Neuronal stem cell (in vitro differentiated cells): ENCODE results near the gene CCDC141.
"Not testable (repeated sequence)": the region's sequence is repeated elsewhere in the genome, so short reads cannot be mapped to it uniquely, and the experiment has no call there.

ENCODE experiments used
- DNase-seq: peaks from one replicate; pipeline ENCODE4 v3.0.0-alpha.2; 2013; ENCODE audit warnings: low spot score
- H2AFZ ChIP-seq: one replicate; pipeline ENCODE4 v1.6.1; 2013; ENCODE audit warnings: mild to moderate bottlenecking, low read length, inconsistent platforms
- H2AK5ac ChIP-seq: 2 replicates; pipeline ENCODE4 v1.6.1; 2013; ENCODE audit warnings: low read depth, mild to moderate bottlenecking, inconsistent platforms, low read length, moderate library complexity, mixed read lengths
- H2BK120ac ChIP-seq: 2 replicates; pipeline ENCODE4 v1.6.1; 2013; ENCODE audit warnings: low read depth, mild to moderate bottlenecking, inconsistent platforms, low read length, moderate library complexity, mixed read lengths
- H2BK12ac ChIP-seq: one replicate; pipeline ENCODE4 v1.6.1; 2013; ENCODE audit warnings: low read length, inconsistent platforms
- H2BK15ac ChIP-seq: 2 replicates; pipeline ENCODE4 v1.6.1; 2013; ENCODE audit warnings: mild to moderate bottlenecking, low read length, inconsistent platforms, mixed read lengths
- H2BK5ac ChIP-seq: one replicate; pipeline ENCODE4 v1.6.1; 2013; ENCODE audit warnings: inconsistent platforms, mild to moderate bottlenecking, low read length, moderate library complexity
- H3K14ac ChIP-seq: one replicate; pipeline ENCODE4 v1.6.1; 2013; ENCODE audit warnings: low read length, inconsistent platforms
- H3K18ac ChIP-seq: 2 replicates; pipeline ENCODE4 v1.6.1; 2013; ENCODE audit warnings: low read length, inconsistent platforms
- H3K23ac ChIP-seq: 2 replicates; pipeline ENCODE4 v1.6.1; 2013; ENCODE audit warnings: low read depth, mild to moderate bottlenecking, mixed read lengths, low read length, inconsistent platforms; ENCODE audit not compliant: poor library complexity
- H3K27ac ChIP-seq: replicated peaks from 3 replicates; pipeline ENCODE4 v1.5.1; 2013; ENCODE audit warnings: low read length, inconsistent platforms
- H3K27me3 ChIP-seq, 3 experiments: 2 replicates each; pipeline ENCODE4 v1.6.1; 2013; ENCODE audit warnings: low read length in 3 of 3, mild to moderate bottlenecking in 2 of 3, inconsistent platforms in 1 of 3, low read depth in 1 of 3, mixed read lengths in 1 of 3, moderate library complexity in 1 of 3; ENCODE audit not compliant: control insufficient read depth in 3 of 3, insufficient read depth in 3 of 3
- H3K36me3 ChIP-seq, 2 donors: replicated peaks in 1 of 2; 2 replicates each; pipeline ENCODE4 v1.6.1; 2013; ENCODE audit warnings: low read length in 2 of 2; ENCODE audit not compliant: control insufficient read depth in 2 of 2, insufficient read depth in 2 of 2
- H3K4ac ChIP-seq: 2 replicates; pipeline ENCODE4 v1.6.1; 2013; ENCODE audit warnings: inconsistent platforms, mild to moderate bottlenecking, low read length, moderate library complexity
- H3K4me1 ChIP-seq, 2 donors: 1 replicate in 1 of 2; 2 replicates in 1 of 2; pipeline ENCODE4 v1.6.1; 2013; ENCODE audit warnings: low read length in 2 of 2, low read depth in 1 of 2; ENCODE audit not compliant: control insufficient read depth in 2 of 2, insufficient read depth in 1 of 2
- H3K4me2 ChIP-seq: one replicate; pipeline ENCODE4 v1.6.1; 2013; ENCODE audit warnings: mild to moderate bottlenecking, low read length, inconsistent platforms; ENCODE audit not compliant: insufficient read depth, poor library complexity, severe bottlenecking
- H3K4me3 ChIP-seq, 2 donors: 2 replicates each; pipeline ENCODE4 v1.5.1; 2013; ENCODE audit warnings: low read length in 2 of 2, mild to moderate bottlenecking in 2 of 2, inconsistent platforms in 1 of 2, moderate library complexity in 1 of 2
- H3K79me1 ChIP-seq: one replicate; pipeline ENCODE4 v1.6.1; 2013; ENCODE audit warnings: low read depth, mild to moderate bottlenecking, inconsistent platforms, low read length, moderate library complexity
- H3K9ac ChIP-seq: one replicate; pipeline ENCODE4 v1.6.1; 2013; ENCODE audit warnings: mild to moderate bottlenecking, low read depth, low read length, inconsistent platforms; ENCODE audit not compliant: poor library complexity
- H3K9me3 ChIP-seq, 2 donors: replicated peaks in 1 of 2; 2 replicates each; pipeline versions ENCODE3 to v1.6.1; 2013; ENCODE audit warnings: low read length in 2 of 2, mild to moderate bottlenecking in 2 of 2, inconsistent platforms in 1 of 2, low read depth in 1 of 2, mixed read lengths in 1 of 2, moderate library complexity in 1 of 2; ENCODE audit not compliant: control insufficient read depth in 2 of 2, insufficient read depth in 1 of 2
- H4K8ac ChIP-seq: one replicate; pipeline ENCODE4 v1.6.1; 2013; ENCODE audit warnings: low read depth, mild to moderate bottlenecking, inconsistent platforms, low read length, moderate library complexity
- H4K91ac ChIP-seq: one replicate; pipeline ENCODE4 v1.6.1; 2013; ENCODE audit warnings: low read length, low read depth, mild to moderate bottlenecking, inconsistent platforms; ENCODE audit not compliant: poor library complexity
- WGBS, 2 donors: extraction: QIAGEN DNeasy Blood & Tissue Kit; methylation state at CpG; one replicate each; pipeline ENCODE4 v1.1.7; 2013; ENCODE audit warnings: missing lambda C conversion rate in 2 of 2, mixed read lengths in 1 of 2; ENCODE audit not compliant: insufficient read length in 2 of 2, insufficient replicate concordance in 1 of 2; ENCODE audit errors: extremely low coverage in 2 of 2; 5-methylcytosine and 5-hydroxymethylcytosine counted together

CCDC141 gene

GRCh38 chr2:179096090-179096489 is 46.2 kb upstream of the CCDC141 start:
- DNase-seq, result no peak
- peak overlapping the region; percentile 48 for H3K18ac ChIP-seq
- no peak overlapping the region for H3K4me2 ChIP-seq
- no peak overlapping the region for H2BK120ac ChIP-seq
- H3K27me3 ChIP-seq, result no peaks in the 10 kb centered on the region
- no peak overlapping the region for H4K8ac ChIP-seq
- no peak overlapping the region for H3K14ac ChIP-seq
- H3K9me3 ChIP-seq, result peaks cover 0 to 2% of the 10 kb centered on the region in 2 donors
- no peak overlapping the region for H3K4ac ChIP-seq
- no CpG with 5 or more reads among the region's 3 CpGs for WGBS, 2 donors
- no peak overlapping the region for H2BK5ac ChIP-seq
- no peaks in the 10 kb centered on the region for H3K36me3 ChIP-seq
- no peak overlapping the region for H4K91ac ChIP-seq
- no peak overlapping the region for H2AFZ ChIP-seq
- no peak overlapping the region for H3K4me3 ChIP-seq
- no peak overlapping the region for H2BK15ac ChIP-seq
- H3K4me1 ChIP-seq, result no peaks in the 10 kb centered on the region
- H2BK12ac ChIP-seq, result peak overlapping the region; percentile 41
- H3K27ac ChIP-seq, result no peak overlapping the region
- H3K23ac ChIP-seq, result no peak overlapping the region
- no peak overlapping the region for H2AK5ac ChIP-seq
- no peak overlapping the region for H3K9ac ChIP-seq
- H3K79me1 ChIP-seq, result no peaks in the 10 kb centered on the region

- H3K18ac ChIP-seq, H2BK15ac ChIP-seq, H3K9ac ChIP-seq, H3K4me3 ChIP-seq, H3K36me3 ChIP-seq, H2AFZ ChIP-seq, H3K14ac ChIP-seq, H2BK5ac ChIP-seq, H3K4me1 ChIP-seq, H2BK120ac ChIP-seq, H3K27me3 ChIP-seq, H3K4me2 ChIP-seq, H3K9me3 ChIP-seq, H3K27ac ChIP-seq, H2AK5ac ChIP-seq, DNase-seq, H3K23ac ChIP-seq, H2BK12ac ChIP-seq, H3K4ac ChIP-seq, H4K8ac ChIP-seq, H4K91ac ChIP-seq, H3K79me1 ChIP-seq: not testable (repeated sequence)
- WGBS, 2 donors, result no CpG with 5 or more reads among the region's 4 CpGs
These were observed 43.0 kb upstream of the CCDC141 start for GRCh38 chr2:179092912-179093311.

GRCh38 chr2:179082697-179083096 is 32.8 kb upstream of the CCDC141 start:
- WGBS, 2 donors, result no CpG with 5 or more reads among the region's 2 CpGs
- DNase-seq, result no peak
- no peak overlapping the region for H2BK120ac ChIP-seq

GRCh38 chr2:179081954-179082353 is 32.0 kb upstream of the CCDC141 start:
- Histone ChIP-seq H2AFZ (no peak overlapping the region), H3K4ac (no peak overlapping the region), H3K27me3 (no peaks in the 10 kb centered on the region), H3K18ac (no peak overlapping the region), H2BK12ac (no peak overlapping the region), H2AK5ac (no peak overlapping the region), H3K4me2 (no peak overlapping the region), H3K4me1 (no peaks in the 10 kb centered on the region), H2BK120ac (no peak overlapping the region), H3K36me3 (no peaks in the 10 kb centered on the region), H4K8ac (no peak overlapping the region), H3K23ac (no peak overlapping the region), H4K91ac (no peak overlapping the region), H3K14ac (no peak overlapping the region), H3K9me3 (peaks cover 0 to 2% of the 10 kb centered on the region in 2 donors), H2BK5ac (no peak overlapping the region), H3K27ac (no peak overlapping the region), H2BK15ac (no peak overlapping the region), H3K79me1 (no peaks in the 10 kb centered on the region), H3K9ac (no peak overlapping the region), H3K4me3 (no peak overlapping the region)
- no peak for DNase-seq

More at GRCh38 chr2:179082697-179083096, 32.8 kb upstream of the CCDC141 start:
- H3K79me1 ChIP-seq, result no peaks in the 10 kb centered on the region
- H3K4me1 ChIP-seq, result no peaks in the 10 kb centered on the region
- peak overlapping the region; percentile 59 for H3K18ac ChIP-seq
- no peak overlapping the region for H3K4me2 ChIP-seq
- no peak overlapping the region for H3K4me3 ChIP-seq
- no peak overlapping the region for H2BK5ac ChIP-seq
- no peak overlapping the region for H4K8ac ChIP-seq
- H2BK15ac ChIP-seq, result no peak overlapping the region
- no peak overlapping the region for H3K27ac ChIP-seq
- no peaks in the 10 kb centered on the region for H3K27me3 ChIP-seq
- H3K9ac ChIP-seq, result no peak overlapping the region
- peaks cover 0 to 2% of the 10 kb centered on the region in 2 donors for H3K9me3 ChIP-seq
- H2BK12ac ChIP-seq, result no peak overlapping the region
- no peak overlapping the region for H3K14ac ChIP-seq
- H3K4ac ChIP-seq, result no peak overlapping the region
- no peak overlapping the region for H3K23ac ChIP-seq
- H2AK5ac ChIP-seq, result peak overlapping the region; percentile 6
- H3K36me3 ChIP-seq, result no peaks in the 10 kb centered on the region
- H4K91ac ChIP-seq, result no peak overlapping the region
- no peak overlapping the region for H2AFZ ChIP-seq
